Measurements from ENCODE around the gene CLDN2.

The CLDN2 gene

DNA sequence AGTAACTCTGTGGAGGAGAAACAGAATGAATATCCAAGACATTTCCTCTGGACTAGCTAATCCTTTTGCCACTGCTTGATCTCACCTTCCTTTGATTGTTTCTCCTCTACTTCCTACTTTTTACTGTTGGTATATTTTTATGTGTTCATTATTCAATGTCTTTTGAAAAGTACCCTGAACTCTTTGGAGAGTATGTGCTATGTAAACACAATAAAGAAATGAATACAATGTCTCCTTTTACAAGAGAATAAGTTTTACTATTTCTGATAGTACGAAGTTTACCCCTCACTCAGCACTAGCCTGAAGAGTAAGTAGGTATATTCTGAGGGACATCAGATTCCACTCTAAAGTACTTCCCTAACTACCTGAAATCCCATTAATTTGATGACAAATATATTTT lies 19.9 kb downstream of the CLDN2 start:
- H3K9ac ChIP-seq (ENCODE audit: insufficient read length): no peak overlapping the region
- no peak overlapping the region for H3K4me3 ChIP-seq
- H3K27ac ChIP-seq: no peak overlapping the region
- DNase-seq (ENCODE audit: low read depth, low spot score): no peak
- peaks cover 4% of the 10 kb centered on the region; the same call in 1 of the 2 replicates for H3K36me3 ChIP-seq (ENCODE audit: insufficient read depth, low read length)
- no peak for TF ChIP-seq FOXP2 (optimal IDR thresholded peaks at IDR 0.05; ENCODE audit: control extremely low read depth, extremely low read length, insufficient read depth)
- TF ChIP-seq EZH2 (IDR thresholded peaks at IDR 0.05): no peak
- TF ChIP-seq POLR2AphosphoS5 (IDR thresholded peaks at IDR 0.05; ENCODE audit: borderline replicate concordance, low read depth, low read length): no peak
- no peaks in the 10 kb centered on the region for H3K9me3 ChIP-seq (ENCODE audit: low read depth, low read length)

DNA sequence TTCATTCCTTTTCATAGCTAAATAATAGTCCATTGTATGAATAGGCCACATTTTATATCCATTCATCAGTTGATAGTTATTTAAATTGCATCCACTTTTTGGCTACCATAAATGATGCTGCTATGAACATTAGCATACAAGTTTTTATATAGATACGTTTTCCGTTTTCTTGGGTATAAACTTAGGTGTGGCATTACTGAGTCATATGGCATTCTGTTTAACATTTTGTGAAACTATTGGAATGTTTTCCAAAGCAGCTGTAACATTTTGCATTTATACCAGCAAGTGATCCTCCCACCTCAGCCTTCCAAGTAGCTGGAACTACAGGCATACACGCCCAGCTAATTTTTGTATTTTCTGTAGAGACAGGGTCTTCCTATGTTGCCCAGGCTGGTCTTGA lies 26.3 kb downstream of the CLDN2 start:
- no peak overlapping the region for H3K9ac ChIP-seq (ENCODE audit: insufficient read length)
- no peaks in the 10 kb centered on the region for H3K9me3 ChIP-seq (ENCODE audit: low read depth, low read length)
- DNase-seq (ENCODE audit: low read depth, low spot score): no peak
- TF ChIP-seq EZH2 (IDR thresholded peaks at IDR 0.05) (no peak), FOXP2 (optimal IDR thresholded peaks at IDR 0.05; ENCODE audit: control extremely low read depth, extremely low read length, insufficient read depth) (no peak), POLR2AphosphoS5 (IDR thresholded peaks at IDR 0.05; ENCODE audit: borderline replicate concordance, low read depth, low read length) (no peak)
- no peak overlapping the region for H3K4me3 ChIP-seq
- peaks cover 4% of the 10 kb centered on the region; the same call in 1 of the 2 replicates for H3K36me3 ChIP-seq (ENCODE audit: insufficient read depth, low read length)
- H3K27ac ChIP-seq: no peak overlapping the region

DNA sequence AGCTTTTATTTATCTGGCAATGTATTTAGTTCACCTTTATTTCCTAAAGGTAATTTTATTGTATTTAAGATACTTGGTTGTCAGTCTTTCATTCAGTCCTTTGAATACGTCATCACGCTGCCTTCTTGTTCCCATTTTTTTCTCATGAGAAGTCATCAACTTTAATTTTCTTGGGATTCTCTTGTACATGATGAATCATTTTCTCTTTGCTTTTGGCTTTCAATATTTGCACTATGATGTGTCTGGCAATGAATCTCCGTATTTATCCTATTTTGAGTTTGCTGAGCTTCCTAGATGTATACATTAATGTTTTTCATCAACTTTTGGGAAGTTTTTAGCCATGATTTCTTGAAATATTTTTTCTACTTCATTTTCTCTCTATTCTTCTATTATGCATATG lies 28.4 kb downstream of the CLDN2 start:
- no peak overlapping the region for H3K4me3 ChIP-seq
- no peak overlapping the region for H3K9ac ChIP-seq (ENCODE audit: insufficient read length)
- no peaks in the 10 kb centered on the region for H3K36me3 ChIP-seq (ENCODE audit: insufficient read depth, low read length)
- DNase-seq (ENCODE audit: low read depth, low spot score): no peak
- no peak overlapping the region for H3K27ac ChIP-seq
- TF ChIP-seq FOXP2 (optimal IDR thresholded peaks at IDR 0.05; ENCODE audit: control extremely low read depth, extremely low read length, insufficient read depth): no peak
- TF ChIP-seq EZH2 (IDR thresholded peaks at IDR 0.05): no peak
- no peak for TF ChIP-seq POLR2AphosphoS5 (IDR thresholded peaks at IDR 0.05; ENCODE audit: borderline replicate concordance, low read depth, low read length)
- no peaks in the 10 kb centered on the region for H3K9me3 ChIP-seq (ENCODE audit: low read depth, low read length)

DNA sequence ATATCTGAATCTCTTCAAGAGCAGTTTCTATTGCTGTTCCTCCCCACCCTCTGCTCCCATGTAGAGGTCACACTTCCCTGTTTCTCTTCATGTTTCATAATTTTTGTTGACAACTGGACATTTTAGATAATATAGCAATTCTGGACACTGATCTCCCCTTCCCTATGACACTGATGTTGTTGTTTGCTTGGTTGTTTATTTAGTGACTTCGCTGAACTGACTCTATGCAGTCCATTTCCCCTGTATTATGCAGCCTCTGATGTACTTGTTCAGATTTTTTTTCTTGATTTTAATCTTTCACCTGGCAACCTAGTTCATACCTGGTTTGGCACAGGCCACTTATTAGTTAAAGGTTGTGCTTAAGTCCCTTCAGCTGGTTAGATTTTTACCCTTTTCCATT lies 29.2 kb downstream of the CLDN2 start:
- H3K9me3 ChIP-seq (ENCODE audit: low read depth, low read length): no peaks in the 10 kb centered on the region
- H3K4me3 ChIP-seq: no peak overlapping the region
- DNase-seq (ENCODE audit: low read depth, low spot score): no peak
- no peaks in the 10 kb centered on the region; the same call in 1 of the 2 replicates for H3K36me3 ChIP-seq (ENCODE audit: insufficient read depth, low read length)
- no peak overlapping the region for H3K9ac ChIP-seq (ENCODE audit: insufficient read length)
- TF ChIP-seq FOXP2 (optimal IDR thresholded peaks at IDR 0.05; ENCODE audit: control extremely low read depth, extremely low read length, insufficient read depth): no peak
- no peak for TF ChIP-seq EZH2 (IDR thresholded peaks at IDR 0.05)
- no peak for TF ChIP-seq POLR2AphosphoS5 (IDR thresholded peaks at IDR 0.05; ENCODE audit: borderline replicate concordance, low read depth, low read length)
- no peak overlapping the region for H3K27ac ChIP-seq

DNA sequence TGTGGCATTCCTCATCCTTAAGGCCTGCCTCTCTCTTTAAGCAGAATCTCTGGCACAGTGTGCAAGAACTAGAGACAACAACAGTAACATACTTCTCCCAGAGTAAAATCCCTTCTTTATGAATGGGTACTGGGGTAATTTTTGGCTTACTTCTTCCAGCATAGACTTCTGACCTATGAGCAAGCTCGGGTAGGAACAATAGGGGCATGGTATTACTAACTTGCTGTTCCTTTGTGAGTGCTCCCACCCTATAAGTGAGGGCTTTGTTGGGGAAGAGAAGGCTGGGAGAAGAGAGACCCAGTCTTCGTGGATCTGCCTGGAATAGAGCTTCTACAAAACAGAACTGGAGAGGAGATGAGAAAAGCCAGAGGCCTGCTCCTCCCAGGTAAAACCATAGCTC lies 30.2 kb downstream of the CLDN2 start:
- Histone ChIP-seq H3K27ac (no peak overlapping the region), H3K36me3 (ENCODE audit: insufficient read depth, low read length) (no peaks in the 10 kb centered on the region; the same call in 1 of the 2 replicates), H3K9ac (ENCODE audit: insufficient read length) (no peak overlapping the region), H3K4me3 (no peak overlapping the region), H3K9me3 (ENCODE audit: low read depth, low read length) (no peaks in the 10 kb centered on the region)
- no peak for DNase-seq (ENCODE audit: low read depth, low spot score)
- TF ChIP-seq POLR2AphosphoS5 (IDR thresholded peaks at IDR 0.05; ENCODE audit: borderline replicate concordance, low read depth, low read length): no peak

DNA sequence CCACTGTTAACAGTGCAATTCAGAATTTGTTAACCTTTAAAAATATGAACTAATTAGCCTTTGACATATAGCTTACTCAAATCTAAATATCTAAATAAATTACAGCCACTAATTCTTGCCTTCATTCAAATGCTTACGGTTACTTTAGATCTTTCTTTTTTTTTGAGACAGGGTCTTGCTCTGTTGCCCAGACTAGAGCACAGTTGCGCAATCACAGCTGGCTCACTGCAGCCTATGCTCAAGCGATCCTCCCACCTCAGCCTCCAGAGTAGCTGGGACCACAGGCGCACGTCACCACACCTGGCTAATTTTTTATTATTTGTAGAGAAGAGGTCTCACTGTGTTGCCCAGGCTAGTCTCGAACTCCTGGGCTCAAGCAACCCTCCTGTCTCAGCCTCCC lies 31.0 kb downstream of the CLDN2 start:
- DNase-seq (ENCODE audit: low read depth, low spot score): no peak
- H3K4me3 ChIP-seq: no peak overlapping the region
- H3K36me3 ChIP-seq (ENCODE audit: insufficient read depth, low read length): no peaks in the 10 kb centered on the region; the same call in 1 of the 2 replicates
- no peak overlapping the region for H3K9ac ChIP-seq (ENCODE audit: insufficient read length)
- H3K27ac ChIP-seq: no peak overlapping the region
- TF ChIP-seq POLR2AphosphoS5 (IDR thresholded peaks at IDR 0.05; ENCODE audit: borderline replicate concordance, low read depth, low read length): no peak
- TF ChIP-seq FOXP2 (optimal IDR thresholded peaks at IDR 0.05; ENCODE audit: control extremely low read depth, extremely low read length, insufficient read depth): no peak
- no peak for TF ChIP-seq EZH2 (IDR thresholded peaks at IDR 0.05)
- no peaks in the 10 kb centered on the region for H3K9me3 ChIP-seq (ENCODE audit: low read depth, low read length)

DNA sequence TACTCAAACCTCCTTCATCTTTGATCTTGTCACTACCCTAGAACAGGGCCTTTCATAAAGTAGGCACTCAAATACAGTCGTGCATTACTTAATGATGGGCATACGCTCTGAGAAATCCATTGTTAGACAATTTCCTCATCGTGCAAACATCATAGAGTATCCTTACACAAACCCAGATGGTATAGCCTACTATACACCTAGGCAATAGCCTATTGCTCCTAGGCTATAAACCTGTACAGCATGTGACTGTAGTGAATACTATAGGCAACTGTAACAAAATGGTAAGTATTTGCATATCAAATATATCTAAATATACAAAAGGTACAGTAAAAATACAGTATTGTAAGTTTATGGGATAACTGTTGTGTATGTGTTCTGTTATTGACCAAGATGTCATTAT lies 31.9 kb downstream of the CLDN2 start:
- Histone ChIP-seq H3K27ac (no peak overlapping the region), H3K36me3 (ENCODE audit: insufficient read depth, low read length) (no peaks in the 10 kb centered on the region; the same call in 1 of the 2 replicates), H3K9ac (ENCODE audit: insufficient read length) (no peak overlapping the region), H3K9me3 (ENCODE audit: low read depth, low read length) (no peaks in the 10 kb centered on the region), H3K4me3 (no peak overlapping the region)
- no peak for TF ChIP-seq EZH2 (IDR thresholded peaks at IDR 0.05)
- no peak for TF ChIP-seq FOXP2 (optimal IDR thresholded peaks at IDR 0.05; ENCODE audit: control extremely low read depth, extremely low read length, insufficient read depth)
- TF ChIP-seq POLR2AphosphoS5 (IDR thresholded peaks at IDR 0.05; ENCODE audit: borderline replicate concordance, low read depth, low read length): no peak
- no peak for DNase-seq (ENCODE audit: low read depth, low spot score)

DNA sequence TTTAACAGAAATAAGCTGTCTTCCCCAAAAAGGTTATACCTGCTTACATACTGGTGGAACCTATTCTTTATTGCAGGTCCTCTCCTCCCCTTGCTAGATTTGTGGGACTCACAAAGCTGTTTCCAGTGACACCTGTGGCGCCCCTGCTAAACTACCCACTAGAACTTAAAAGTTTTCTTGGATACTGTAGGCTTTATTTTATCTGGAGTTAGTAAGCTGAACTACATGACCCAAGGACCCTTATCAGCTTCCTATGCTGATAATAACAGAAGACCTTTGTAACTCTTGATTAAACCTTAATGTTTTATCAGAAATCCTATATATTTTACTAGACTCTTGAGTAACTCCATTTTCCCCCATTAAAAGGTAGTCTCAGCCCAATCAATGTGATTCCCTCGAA lies 32.3 kb downstream of the CLDN2 start:
- TF ChIP-seq EZH2 (IDR thresholded peaks at IDR 0.05): no peak
- no peak for TF ChIP-seq POLR2AphosphoS5 (IDR thresholded peaks at IDR 0.05; ENCODE audit: borderline replicate concordance, low read depth, low read length)
- no peak for TF ChIP-seq FOXP2 (optimal IDR thresholded peaks at IDR 0.05; ENCODE audit: control extremely low read depth, extremely low read length, insufficient read depth)
- no peaks in the 10 kb centered on the region for H3K9me3 ChIP-seq (ENCODE audit: low read depth, low read length)

DNA sequence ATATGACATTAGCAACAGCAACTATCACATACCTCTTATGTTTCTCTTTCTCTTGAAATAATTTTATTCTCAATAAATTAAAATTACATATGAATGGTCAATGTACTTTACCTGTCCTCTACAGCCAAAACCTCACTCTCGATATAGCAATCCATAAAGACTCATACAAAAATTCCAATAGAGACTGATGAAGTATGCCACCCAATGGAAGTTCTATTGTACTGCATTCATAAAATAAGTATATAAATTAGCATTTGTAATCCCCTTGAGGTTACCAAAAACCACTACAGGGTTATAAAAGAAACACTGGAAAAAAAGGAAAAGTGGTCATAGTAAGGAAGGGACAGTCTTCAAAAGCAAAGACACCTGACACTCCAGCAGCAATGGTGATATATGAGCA lies 32.8 kb downstream of the CLDN2 start:
- H3K9me3 ChIP-seq (ENCODE audit: low read depth, low read length): no peaks in the 10 kb centered on the region
- no peak overlapping the region for H3K9ac ChIP-seq (ENCODE audit: insufficient read length)
- no peak overlapping the region for H3K4me3 ChIP-seq
- no peak for DNase-seq (ENCODE audit: low read depth, low spot score)
- H3K27ac ChIP-seq: no peak overlapping the region
- no peak for TF ChIP-seq POLR2AphosphoS5 (IDR thresholded peaks at IDR 0.05; ENCODE audit: borderline replicate concordance, low read depth, low read length)
- TF ChIP-seq FOXP2 (optimal IDR thresholded peaks at IDR 0.05; ENCODE audit: control extremely low read depth, extremely low read length, insufficient read depth): no peak
- no peak for TF ChIP-seq EZH2 (IDR thresholded peaks at IDR 0.05)
- H3K36me3 ChIP-seq (ENCODE audit: insufficient read depth, low read length): no peaks in the 10 kb centered on the region; the same call in 1 of the 2 replicates

More for the DNA sequence above, 32.3 kb downstream of the CLDN2 start:
- H3K4me3 ChIP-seq: no peak overlapping the region
- H3K9ac ChIP-seq (ENCODE audit: insufficient read length): no peak overlapping the region
- no peak overlapping the region for H3K27ac ChIP-seq
- H3K36me3 ChIP-seq (ENCODE audit: insufficient read depth, low read length): no peaks in the 10 kb centered on the region; the same call in 1 of the 2 replicates
- no peak for DNase-seq (ENCODE audit: low read depth, low spot score)
